ENCODE measurements around the gene GFPT2. TPM values are rescaled to one million over a fixed set of nuclear protein-coding genes. Genes with fewer than 3 reads are reported as not detected.

GFPT2 gene
- total and polyA plus RNA-seq, 2 of the 4 experiments (the other 2 are of a cell fraction) = 20.3 to 20.8 TPM

DNA sequence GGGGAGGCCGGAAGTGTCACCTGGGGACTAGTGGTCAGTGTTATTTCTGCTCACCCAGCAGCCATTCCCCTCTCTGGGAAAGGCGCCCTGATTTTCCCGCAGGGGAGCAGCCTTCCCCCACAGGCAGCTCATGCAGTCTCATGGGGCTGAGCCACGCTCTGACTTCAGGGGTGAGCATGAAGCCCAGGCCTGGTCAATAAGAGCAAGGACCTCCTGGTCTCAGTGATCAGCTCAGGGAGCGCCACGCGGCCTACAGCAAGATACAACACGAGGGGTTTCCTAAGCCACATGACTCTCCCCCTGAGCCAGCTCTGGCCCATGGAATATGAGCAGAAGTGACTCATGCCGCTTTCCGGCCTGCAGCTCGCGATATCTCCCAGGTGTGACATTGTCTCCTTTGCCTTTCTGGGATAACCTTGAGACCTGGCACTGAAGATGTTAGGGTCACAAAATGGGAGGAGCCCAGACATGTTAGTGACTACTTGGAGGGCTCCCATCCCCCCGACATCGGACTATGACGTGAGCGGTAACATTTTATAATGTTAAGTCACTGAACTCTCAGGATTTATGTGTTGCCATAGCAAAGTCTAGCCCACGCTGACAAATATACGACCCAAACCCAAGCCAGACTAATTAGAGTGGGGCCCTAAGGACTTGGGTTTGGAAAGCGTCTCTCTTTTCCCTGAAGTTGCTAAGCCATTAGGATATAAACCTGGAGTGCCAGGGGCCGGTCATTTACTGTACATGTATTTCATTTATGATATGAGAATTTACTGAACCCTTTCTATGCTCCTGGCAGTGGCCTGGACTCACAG lies 46.5 kb upstream of the GFPT2 start:
- CTCF ChIA-PET = no interaction called here
- Histone ChIP-seq H2AK9ac (replicated peaks; ENCODE audit: low read depth, low read length, poor library complexity) (no peak overlapping the region), H3K27me3 (ENCODE audit: control insufficient read depth, insufficient read depth, low read length) (no peaks in the 10 kb centered on the region), H3K4me3 (ENCODE audit: insufficient read depth, low read depth, low read length) (no peak overlapping the region), H3K14ac (replicated peaks; ENCODE audit: low read depth, low read length) (no peak overlapping the region), H4K20me1 (ENCODE audit: insufficient read depth, low read length) (no peaks in the 10 kb centered on the region), H4K5ac (ENCODE audit: low read depth, low read length) (no peak overlapping the region), H3K9me1 (ENCODE audit: insufficient read depth, low read length) (no peaks in the 10 kb centered on the region), H3K4ac (ENCODE audit: low read depth, low read length) (no peak overlapping the region), H3K18ac (ENCODE audit: low read depth, low read length) (no peak overlapping the region), H2BK20ac (ENCODE audit: low read depth, low read length) (no peak overlapping the region), H2AK5ac (ENCODE audit: low read depth, low read length) (no peak overlapping the region), H2AFZ (replicated peaks; ENCODE audit: low read length, poor library complexity) (no peak overlapping the region), H3K36me3 (ENCODE audit: control insufficient read depth, insufficient read depth, low read length) (no peaks in the 10 kb centered on the region), H3K27ac (ENCODE audit: insufficient read depth, low read length) (no peak overlapping the region), H4K91ac (ENCODE audit: insufficient read depth, low read depth, low read length) (no peak overlapping the region), H2BK15ac (ENCODE audit: low read depth, low read length) (no peak overlapping the region), H3K23ac (ENCODE audit: low read depth, low read length) (no peak overlapping the region), H3K4me2 (ENCODE audit: low read depth, low read length) (no peak overlapping the region), H3K79me1 (ENCODE audit: low read depth in 1 of 2, low read length in 2 of 2) (no peaks in the 10 kb centered on the region), H3K9ac (ENCODE audit: low read depth, low read length) (no peak overlapping the region), H2BK5ac (ENCODE audit: low read depth, low read length, poor library complexity, severe bottlenecking) (no peak overlapping the region), H3K9me3 (ENCODE audit: control insufficient read depth, insufficient read depth, low read length) (peaks cover 7% of the 10 kb centered on the region), H2BK120ac (ENCODE audit: low read depth, low read length) (no peak overlapping the region), H4K8ac (ENCODE audit: low read depth in 2 of 2, low read length in 2 of 2) (no peak overlapping the region), H3K56ac (ENCODE audit: extremely low read depth, insufficient read depth, low read length) (no peak overlapping the region), H3K4me1 (ENCODE audit: control insufficient read depth, insufficient read depth, low read length) (no peaks in the 10 kb centered on the region)
- intact Hi-C loops (cut with micrococcal nuclease) = no loop called here
- dilution Hi-C loops (cut with HindIII; ENCODE audit: low sequenced_read_pairs, unreplicated experiment) = no loop called here
- no peak for TF ChIP-seq SMC3 (IDR thresholded peaks at IDR 0.05; ENCODE audit: low read depth, low read length)
- TF ChIP-seq, protein P1, sequence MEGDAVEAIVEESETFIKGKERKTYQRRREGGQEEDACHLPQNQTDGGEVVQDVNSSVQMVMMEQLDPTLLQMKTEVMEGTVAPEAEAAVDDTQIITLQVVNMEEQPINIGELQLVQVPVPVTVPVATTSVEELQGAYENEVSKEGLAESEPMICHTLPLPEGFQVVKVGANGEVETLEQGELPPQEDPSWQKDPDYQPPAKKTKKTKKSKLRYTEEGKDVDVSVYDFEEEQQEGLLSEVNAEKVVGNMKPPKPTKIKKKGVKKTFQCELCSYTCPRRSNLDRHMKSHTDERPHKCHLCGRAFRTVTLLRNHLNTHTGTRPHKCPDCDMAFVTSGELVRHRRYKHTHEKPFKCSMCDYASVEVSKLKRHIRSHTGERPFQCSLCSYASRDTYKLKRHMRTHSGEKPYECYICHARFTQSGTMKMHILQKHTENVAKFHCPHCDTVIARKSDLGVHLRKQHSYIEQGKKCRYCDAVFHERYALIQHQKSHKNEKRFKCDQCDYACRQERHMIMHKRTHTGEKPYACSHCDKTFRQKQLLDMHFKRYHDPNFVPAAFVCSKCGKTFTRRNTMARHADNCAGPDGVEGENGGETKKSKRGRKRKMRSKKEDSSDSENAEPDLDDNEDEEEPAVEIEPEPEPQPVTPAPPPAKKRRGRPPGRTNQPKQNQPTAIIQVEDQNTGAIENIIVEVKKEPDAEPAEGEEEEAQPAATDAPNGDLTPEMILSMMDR (conservative IDR thresholded peaks at IDR 0.05; ENCODE audit: low read depth, low read length) = no peak
- in situ Hi-C loops (cut with MboI; ENCODE audit: low sequenced_read_pairs) = no loop called here
- ATAC-seq (ENCODE audit: low read depth) = no peak
- no peak for DNase-seq
- BruUV-seq (replicated peaks) = no TSS peak
- POLR2A ChIA-PET (ENCODE audit: unreplicated experiment) = no interaction called here
- 92% methylated on average over 2 of the region's 20 CpGs; no CpG with 5 or more reads in 1 of the 2 experiments for WGBS, 2 experiments (ENCODE audit: extremely low coverage in 2 of 2, insufficient read length in 1 of 2)

All from IMR-90 (cell line).